ENCODE data around the gene MSI2.

- TF ChIP-seq EZH2 (IDR thresholded peaks at IDR 0.05; ENCODE audit: insufficient read depth, poor library complexity, severe bottlenecking) (no peak), EZH2phosphoT487 (IDR thresholded peaks at IDR 0.05; ENCODE audit: insufficient read depth, low read depth) (no peak)
These were observed 333.1 kb downstream of the MSI2 start for GRCh38 chr17:57589151-57590034.

All from GM23248 (cell line).